AG09319 (cell line): Measurements from ENCODE around the gene CX3CL1.

Experiments
- DNase-seq: peaks from one replicate; pipeline ENCODE4 v3.0.0-alpha.2; 2010; ENCODE audit warnings: low read depth; ENCODE audit errors: extremely low read depth
- TF ChIP-seq, protein P1 (sequence below): IDR thresholded peaks from 2 replicates; pipeline ENCODE4 v1.5.1; 2011; ENCODE audit warnings: low read depth, mild to moderate bottlenecking, inconsistent platforms, low read length, moderate library complexity

CX3CL1 gene

DNA sequence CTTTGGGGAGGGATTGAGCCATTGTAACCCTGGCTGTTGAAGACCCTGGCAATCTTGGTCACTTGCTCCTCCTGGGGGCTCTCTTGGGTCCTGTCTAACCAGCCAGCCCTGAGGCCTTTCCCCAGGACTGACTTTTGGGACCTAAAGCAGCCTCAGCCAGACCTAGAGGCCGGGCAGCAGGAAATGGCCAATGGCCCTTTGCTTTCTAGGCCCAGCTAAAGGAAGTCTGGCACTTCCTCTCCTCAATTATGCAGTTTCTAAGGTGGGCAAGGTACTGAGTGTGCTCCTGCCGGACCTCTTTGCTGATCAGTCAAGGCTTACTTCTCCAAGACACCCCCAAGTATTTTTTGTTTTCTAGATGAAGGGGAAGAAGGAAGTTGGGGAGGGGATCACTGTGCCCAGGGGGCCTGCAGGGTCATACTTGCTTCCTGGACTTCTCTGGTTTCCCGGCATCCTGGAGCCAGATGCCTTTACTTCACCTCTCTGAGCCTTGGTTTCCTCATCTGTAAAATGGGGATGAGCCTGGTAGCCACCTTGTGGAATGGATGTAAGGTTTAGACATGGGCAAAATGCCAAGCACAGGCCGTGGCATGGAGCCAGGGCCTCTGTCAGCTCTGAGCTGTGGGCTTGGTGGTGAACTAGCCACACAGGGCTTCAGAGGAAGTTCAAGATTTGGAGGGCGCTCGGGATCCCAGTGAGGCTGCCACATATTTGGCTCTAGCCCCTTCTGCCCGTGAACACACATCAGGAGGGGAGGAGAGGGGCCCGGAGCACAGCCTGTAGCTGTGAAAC lies 8.6 kb downstream of the CX3CL1 start:
- TF ChIP-seq, protein P1, sequence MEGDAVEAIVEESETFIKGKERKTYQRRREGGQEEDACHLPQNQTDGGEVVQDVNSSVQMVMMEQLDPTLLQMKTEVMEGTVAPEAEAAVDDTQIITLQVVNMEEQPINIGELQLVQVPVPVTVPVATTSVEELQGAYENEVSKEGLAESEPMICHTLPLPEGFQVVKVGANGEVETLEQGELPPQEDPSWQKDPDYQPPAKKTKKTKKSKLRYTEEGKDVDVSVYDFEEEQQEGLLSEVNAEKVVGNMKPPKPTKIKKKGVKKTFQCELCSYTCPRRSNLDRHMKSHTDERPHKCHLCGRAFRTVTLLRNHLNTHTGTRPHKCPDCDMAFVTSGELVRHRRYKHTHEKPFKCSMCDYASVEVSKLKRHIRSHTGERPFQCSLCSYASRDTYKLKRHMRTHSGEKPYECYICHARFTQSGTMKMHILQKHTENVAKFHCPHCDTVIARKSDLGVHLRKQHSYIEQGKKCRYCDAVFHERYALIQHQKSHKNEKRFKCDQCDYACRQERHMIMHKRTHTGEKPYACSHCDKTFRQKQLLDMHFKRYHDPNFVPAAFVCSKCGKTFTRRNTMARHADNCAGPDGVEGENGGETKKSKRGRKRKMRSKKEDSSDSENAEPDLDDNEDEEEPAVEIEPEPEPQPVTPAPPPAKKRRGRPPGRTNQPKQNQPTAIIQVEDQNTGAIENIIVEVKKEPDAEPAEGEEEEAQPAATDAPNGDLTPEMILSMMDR = no peak
- no peak for DNase-seq

DNA sequence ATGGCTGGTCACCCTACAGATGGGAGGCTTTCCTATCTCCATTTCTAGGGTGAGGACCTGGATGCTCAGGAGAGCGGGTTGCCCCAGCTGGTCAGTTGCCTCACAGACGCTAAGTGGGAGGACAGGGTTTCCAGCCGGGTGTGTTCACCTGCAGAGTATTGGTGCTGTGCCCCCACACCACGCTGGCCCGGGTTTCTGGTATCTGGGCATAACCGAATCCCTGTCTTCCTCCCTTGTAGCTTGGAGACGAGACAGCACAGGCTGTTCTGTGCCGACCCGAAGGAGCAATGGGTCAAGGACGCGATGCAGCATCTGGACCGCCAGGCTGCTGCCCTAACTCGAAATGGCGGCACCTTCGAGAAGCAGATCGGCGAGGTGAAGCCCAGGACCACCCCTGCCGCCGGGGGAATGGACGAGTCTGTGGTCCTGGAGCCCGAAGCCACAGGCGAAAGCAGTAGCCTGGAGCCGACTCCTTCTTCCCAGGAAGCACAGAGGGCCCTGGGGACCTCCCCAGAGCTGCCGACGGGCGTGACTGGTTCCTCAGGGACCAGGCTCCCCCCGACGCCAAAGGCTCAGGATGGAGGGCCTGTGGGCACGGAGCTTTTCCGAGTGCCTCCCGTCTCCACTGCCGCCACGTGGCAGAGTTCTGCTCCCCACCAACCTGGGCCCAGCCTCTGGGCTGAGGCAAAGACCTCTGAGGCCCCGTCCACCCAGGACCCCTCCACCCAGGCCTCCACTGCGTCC lies 9.7 kb downstream of the CX3CL1 start:
- TF ChIP-seq, protein P1 = no peak
- no peak for DNase-seq

DNA sequence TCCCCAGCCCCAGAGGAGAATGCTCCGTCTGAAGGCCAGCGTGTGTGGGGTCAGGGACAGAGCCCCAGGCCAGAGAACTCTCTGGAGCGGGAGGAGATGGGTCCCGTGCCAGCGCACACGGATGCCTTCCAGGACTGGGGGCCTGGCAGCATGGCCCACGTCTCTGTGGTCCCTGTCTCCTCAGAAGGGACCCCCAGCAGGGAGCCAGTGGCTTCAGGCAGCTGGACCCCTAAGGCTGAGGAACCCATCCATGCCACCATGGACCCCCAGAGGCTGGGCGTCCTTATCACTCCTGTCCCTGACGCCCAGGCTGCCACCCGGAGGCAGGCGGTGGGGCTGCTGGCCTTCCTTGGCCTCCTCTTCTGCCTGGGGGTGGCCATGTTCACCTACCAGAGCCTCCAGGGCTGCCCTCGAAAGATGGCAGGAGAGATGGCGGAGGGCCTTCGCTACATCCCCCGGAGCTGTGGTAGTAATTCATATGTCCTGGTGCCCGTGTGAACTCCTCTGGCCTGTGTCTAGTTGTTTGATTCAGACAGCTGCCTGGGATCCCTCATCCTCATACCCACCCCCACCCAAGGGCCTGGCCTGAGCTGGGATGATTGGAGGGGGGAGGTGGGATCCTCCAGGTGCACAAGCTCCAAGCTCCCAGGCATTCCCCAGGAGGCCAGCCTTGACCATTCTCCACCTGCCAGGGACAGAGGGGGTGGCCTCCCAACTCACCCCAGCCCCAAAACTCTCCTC lies 10.4 kb downstream of the CX3CL1 start:
- TF ChIP-seq, protein P1 = no peak
- no peak for DNase-seq

DNA sequence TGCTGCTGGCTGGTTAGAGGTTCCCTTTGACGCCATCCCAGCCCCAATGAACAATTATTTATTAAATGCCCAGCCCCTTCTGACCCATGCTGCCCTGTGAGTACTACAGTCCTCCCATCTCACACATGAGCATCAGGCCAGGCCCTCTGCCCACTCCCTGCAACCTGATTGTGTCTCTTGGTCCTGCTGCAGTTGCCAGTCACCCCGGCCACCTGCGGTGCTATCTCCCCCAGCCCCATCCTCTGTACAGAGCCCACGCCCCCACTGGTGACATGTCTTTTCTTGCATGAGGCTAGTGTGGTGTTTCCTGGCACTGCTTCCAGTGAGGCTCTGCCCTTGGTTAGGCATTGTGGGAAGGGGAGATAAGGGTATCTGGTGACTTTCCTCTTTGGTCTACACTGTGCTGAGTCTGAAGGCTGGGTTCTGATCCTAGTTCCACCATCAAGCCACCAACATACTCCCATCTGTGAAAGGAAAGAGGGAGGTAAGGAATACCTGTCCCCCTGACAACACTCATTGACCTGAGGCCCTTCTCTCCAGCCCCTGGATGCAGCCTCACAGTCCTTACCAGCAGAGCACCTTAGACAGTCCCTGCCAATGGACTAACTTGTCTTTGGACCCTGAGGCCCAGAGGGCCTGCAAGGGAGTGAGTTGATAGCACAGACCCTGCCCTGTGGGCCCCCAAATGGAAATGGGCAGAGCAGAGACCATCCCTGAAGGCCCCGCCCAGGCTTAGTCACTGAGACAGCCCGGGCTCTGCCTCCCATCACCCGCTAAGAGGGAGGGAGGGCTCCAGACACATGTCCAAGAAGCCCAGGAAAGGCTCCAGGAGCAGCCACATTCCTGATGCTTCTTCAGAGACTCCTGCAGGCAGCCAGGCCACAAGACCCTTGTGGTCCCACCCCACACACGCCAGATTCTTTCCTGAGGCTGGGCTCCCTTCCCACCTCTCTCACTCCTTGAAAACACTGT lies 11.3 kb downstream of the CX3CL1 start:
- no peak for DNase-seq
- TF ChIP-seq, protein P1 = no peak

DNA sequence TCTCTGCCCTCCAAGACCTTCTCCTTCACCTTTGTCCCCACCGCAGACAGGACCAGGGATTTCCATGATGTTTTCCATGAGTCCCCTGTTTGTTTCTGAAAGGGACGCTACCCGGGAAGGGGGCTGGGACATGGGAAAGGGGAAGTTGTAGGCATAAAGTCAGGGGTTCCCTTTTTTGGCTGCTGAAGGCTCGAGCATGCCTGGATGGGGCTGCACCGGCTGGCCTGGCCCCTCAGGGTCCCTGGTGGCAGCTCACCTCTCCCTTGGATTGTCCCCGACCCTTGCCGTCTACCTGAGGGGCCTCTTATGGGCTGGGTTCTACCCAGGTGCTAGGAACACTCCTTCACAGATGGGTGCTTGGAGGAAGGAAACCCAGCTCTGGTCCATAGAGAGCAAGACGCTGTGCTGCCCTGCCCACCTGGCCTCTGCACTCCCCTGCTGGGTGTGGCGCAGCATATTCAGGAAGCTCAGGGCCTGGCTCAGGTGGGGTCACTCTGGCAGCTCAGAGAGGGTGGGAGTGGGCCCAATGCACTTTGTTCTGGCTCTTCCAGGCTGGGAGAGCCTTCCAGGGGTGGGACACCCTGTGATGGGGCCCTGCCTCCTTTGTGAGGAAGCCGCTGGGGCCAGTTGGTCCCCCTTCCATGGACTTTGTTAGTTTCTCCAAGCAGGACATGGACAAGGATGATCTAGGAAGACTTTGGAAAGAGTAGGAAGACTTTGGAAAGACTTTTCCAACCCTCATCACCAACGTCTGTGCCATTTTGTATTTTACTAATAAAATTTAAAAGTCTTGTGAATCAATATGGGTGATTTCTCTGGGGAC lies 12.2 kb downstream of the CX3CL1 start:
- TF ChIP-seq, protein P1 = no peak
- DNase-seq = no peak

DNA sequence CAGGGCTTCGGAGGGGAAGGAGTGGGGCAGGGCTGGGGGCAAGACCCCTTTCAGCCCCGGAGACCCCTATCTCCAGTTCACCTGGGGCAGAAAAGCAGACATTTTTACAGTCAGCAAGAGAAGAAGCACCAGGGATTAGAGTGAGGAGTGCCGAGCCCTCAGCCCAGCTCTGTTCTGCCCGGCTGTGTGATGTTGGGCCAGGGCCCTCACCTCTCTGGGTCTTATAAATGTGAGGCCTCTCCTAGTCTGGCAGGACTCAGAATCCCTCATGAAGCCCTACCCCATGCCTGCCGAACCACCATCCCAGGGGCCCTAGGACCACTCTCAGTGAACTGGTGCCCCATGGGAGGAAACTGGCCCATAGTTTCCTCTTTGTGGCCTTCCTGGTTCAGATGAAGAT lies 12.8 kb downstream of the CX3CL1 start:
- DNase-seq = no peak
- TF ChIP-seq, protein P1 = no peak
